ENCODE data around the gene ASMTL. TPM values are rescaled to one million over a fixed set of nuclear protein-coding genes. Genes with fewer than 3 reads are reported as not detected.

Gene ASMTL
- total RNA-seq, result 12.2 and 21.1 TPM in 2 replicates

GRCh38 chrX:1452516-1453394 is at the start of gene ASMTL:
TSS of gene ASMTL (minus strand) at chrX:1452909. CDS start at chrX:1452840, 69 bp downstream.

GRCh38 chrX:1391707-1392375 is 60.9 kb downstream of the ASMTL start, which contains the start of gene SLC25A6:
TSS of gene SLC25A6 (minus strand) at chrX:1392113. CDS start at chrX:1392009, 104 bp downstream.

Other genes starting within 250 kb of the ASMTL start
- gene CRLF2, start 240.3 kb downstream of the ASMTL start, total RNA-seq, result not detected in 2 replicates
- gene CSF2RA, start 184.1 kb downstream of the ASMTL start, total RNA-seq, result not detected in 2 replicates
- 8.1 and 10.4 TPM in 2 replicates for gene IL3RA, start 116.1 kb downstream of the ASMTL start, total RNA-seq
- 80.2 and 184 TPM in 2 replicates for gene SLC25A6, start 60.8 kb downstream of the ASMTL start, total RNA-seq
- gene P2RY8, start 84.3 kb upstream of the ASMTL start, total RNA-seq, result not detected in 2 replicates
- 17.2 and 28.4 TPM in 2 replicates for gene AKAP17A, start 138.7 kb upstream of the ASMTL start, total RNA-seq
- gene ASMT, start 162.2 kb upstream of the ASMTL start, total RNA-seq, result not detected in 2 replicates